ENCODE measurements around the gene MT1X. TPM values are rescaled to one million over a fixed set of nuclear protein-coding genes. Genes with fewer than 3 reads are reported as not detected.

Gene MT1X
- total RNA-seq, 1 experiment from 2014 or later: 74.3 TPM

DNA sequence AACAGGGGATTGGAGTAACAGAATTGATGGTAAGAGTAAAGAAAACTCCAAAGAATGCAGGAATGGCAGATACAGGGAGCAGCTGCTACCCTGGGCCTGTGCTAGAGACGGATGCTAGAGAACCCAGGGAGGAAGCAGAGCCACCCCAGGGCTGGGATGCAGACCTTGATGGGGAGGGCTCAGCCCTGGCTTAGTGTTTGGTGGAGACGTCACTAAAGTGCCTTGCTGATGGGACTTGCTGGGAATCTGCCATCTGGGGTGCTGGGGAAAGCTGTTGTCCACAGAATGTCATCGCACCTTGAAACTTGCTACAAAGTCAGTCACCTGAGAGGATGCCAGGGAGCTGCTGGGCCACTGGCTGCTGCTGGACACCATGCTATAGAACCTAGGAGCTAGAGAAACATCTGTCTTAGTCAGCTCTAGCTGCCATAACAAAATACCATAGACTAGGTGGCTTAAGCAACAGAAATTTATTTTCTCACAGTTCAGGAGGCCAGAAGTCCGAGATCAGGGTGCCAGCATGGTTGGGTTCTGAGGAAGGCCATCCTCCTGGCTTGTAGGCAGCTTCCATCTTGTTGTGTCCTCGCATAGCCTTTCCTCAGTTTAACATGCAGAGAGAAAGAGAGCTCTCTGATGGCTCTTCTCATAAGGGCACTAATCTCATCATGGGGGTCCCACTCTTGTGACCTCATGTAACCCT is 15.3 kb downstream of the MT1X start:
- ChIA-PET CTCF (no interaction called here), POLR2A (ENCODE audit: low non-redundant PET) (no interaction called here)
- Histone ChIP-seq H3K27ac (ENCODE audit: low read depth, low read length, poor library complexity, severe bottlenecking) (no peak overlapping the region), H3K9me3 (ENCODE audit: low read depth, low read length, poor library complexity, severe bottlenecking) (no peaks in the 10 kb centered on the region), H3K36me3 (ENCODE audit: insufficient read depth, low read length, poor library complexity, severe bottlenecking) (no peaks in the 10 kb centered on the region), H3K27me3 (replicated peaks; ENCODE audit: insufficient read depth, low read depth, low read length, poor library complexity) (no peaks in the 10 kb centered on the region), H3K4me1 (ENCODE audit: insufficient read depth, low read length, poor library complexity, severe bottlenecking) (no peaks in the 10 kb centered on the region), H3K4me3 (ENCODE audit: low read depth, low read length, poor library complexity, severe bottlenecking) (no peak overlapping the region)
- no peak for DNase-seq (ENCODE audit: low spot score)
- TF ChIP-seq, protein P1, sequence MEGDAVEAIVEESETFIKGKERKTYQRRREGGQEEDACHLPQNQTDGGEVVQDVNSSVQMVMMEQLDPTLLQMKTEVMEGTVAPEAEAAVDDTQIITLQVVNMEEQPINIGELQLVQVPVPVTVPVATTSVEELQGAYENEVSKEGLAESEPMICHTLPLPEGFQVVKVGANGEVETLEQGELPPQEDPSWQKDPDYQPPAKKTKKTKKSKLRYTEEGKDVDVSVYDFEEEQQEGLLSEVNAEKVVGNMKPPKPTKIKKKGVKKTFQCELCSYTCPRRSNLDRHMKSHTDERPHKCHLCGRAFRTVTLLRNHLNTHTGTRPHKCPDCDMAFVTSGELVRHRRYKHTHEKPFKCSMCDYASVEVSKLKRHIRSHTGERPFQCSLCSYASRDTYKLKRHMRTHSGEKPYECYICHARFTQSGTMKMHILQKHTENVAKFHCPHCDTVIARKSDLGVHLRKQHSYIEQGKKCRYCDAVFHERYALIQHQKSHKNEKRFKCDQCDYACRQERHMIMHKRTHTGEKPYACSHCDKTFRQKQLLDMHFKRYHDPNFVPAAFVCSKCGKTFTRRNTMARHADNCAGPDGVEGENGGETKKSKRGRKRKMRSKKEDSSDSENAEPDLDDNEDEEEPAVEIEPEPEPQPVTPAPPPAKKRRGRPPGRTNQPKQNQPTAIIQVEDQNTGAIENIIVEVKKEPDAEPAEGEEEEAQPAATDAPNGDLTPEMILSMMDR (conservative IDR thresholded peaks at IDR 0.05; ENCODE audit: low read depth, low read length): no peak
- TF ChIP-seq EZH2 (IDR thresholded peaks at IDR 0.05; ENCODE audit: borderline replicate concordance, low read depth, low read length, poor library complexity, severe bottlenecking): no peak
- no TSS peak for BruUV-seq (replicated peaks)
- intact Hi-C loops (cut with micrococcal nuclease; ENCODE audit: unreplicated experiment): no loop called here

DNA sequence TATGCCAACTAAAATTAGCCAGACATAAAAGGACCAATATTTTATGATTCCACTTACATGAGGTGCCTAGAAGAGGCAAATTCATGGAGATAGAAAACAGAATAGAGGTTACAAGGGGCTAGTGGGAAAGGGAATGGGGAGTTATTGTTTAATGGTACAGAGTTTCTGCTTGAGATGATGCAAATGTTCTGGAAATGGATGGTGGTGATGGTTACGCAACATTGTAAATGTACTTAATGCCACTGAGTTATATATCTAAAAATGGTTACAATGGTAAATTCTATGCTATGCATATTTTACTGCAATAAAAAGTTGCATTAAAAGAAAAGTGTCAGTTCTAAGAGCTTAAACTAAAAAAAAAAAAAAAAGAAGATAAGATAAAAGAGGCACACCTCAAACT is 17.9 kb downstream of the MT1X start:
- ChIA-PET CTCF (interaction anchor here (0.6 to 1.3 kb wide), 6 partner anchors 96 to 417 kb away, joined by 3 to 9 read pairs (median 6); no protein-coding TSS in a partner anchor), POLR2A (ENCODE audit: low non-redundant PET) (no interaction called here)
- no peak for DNase-seq (ENCODE audit: low spot score)
- Histone ChIP-seq H3K4me3 (ENCODE audit: low read depth, low read length, poor library complexity, severe bottlenecking) (no peak overlapping the region), H3K27me3 (replicated peaks; ENCODE audit: insufficient read depth, low read depth, low read length, poor library complexity) (no peaks in the 10 kb centered on the region), H3K36me3 (ENCODE audit: insufficient read depth, low read length, poor library complexity, severe bottlenecking) (no peaks in the 10 kb centered on the region), H3K9me3 (ENCODE audit: low read depth, low read length, poor library complexity, severe bottlenecking) (no peaks in the 10 kb centered on the region), H3K27ac (ENCODE audit: low read depth, low read length, poor library complexity, severe bottlenecking) (no peak overlapping the region), H3K4me1 (ENCODE audit: insufficient read depth, low read length, poor library complexity, severe bottlenecking) (no peaks in the 10 kb centered on the region)
- intact Hi-C loops (cut with micrococcal nuclease; ENCODE audit: unreplicated experiment): loop anchor here (5.0 kb wide), 2 partner anchors 98 to 758 kb away; no protein-coding TSS in a partner anchor
- TF ChIP-seq, protein P1 (conservative IDR thresholded peaks at IDR 0.05; ENCODE audit: low read depth, low read length): no peak
- no peak for TF ChIP-seq EZH2 (IDR thresholded peaks at IDR 0.05; ENCODE audit: borderline replicate concordance, low read depth, low read length, poor library complexity, severe bottlenecking)
- BruUV-seq (replicated peaks): no TSS peak

DNA sequence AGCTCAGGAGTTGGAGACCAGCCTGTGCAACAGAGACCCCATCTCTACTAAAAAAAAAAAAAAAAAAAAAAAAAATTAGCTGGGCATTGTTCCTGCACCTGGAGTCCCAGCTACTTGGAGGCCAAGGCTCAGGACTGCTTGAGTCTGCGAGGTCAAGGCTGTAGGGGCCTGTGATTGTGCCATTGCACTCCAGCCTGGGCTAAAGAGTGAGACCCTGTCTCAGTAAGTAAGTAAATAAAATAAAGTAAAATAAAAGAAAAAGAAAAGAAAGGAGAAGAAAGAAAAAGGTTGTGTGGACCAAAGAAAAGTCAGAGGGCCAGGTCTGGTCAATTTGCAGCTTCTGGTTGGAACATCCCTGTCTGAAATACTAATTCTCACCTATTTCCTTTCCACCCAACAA is 18.4 kb downstream of the MT1X start:
- no peak overlapping the region for H3K27ac ChIP-seq (ENCODE audit: low read depth, low read length, poor library complexity, severe bottlenecking)
- H3K4me3 ChIP-seq (ENCODE audit: low read depth, low read length, poor library complexity, severe bottlenecking): no peak overlapping the region
- no peak for TF ChIP-seq EZH2 (IDR thresholded peaks at IDR 0.05; ENCODE audit: borderline replicate concordance, low read depth, low read length, poor library complexity, severe bottlenecking)
- TF ChIP-seq, protein P1 (conservative IDR thresholded peaks at IDR 0.05; ENCODE audit: low read depth, low read length): no peak
- ChIA-PET CTCF (interaction anchor here (0.6 to 1.3 kb wide), 6 partner anchors 97 to 418 kb away, joined by 3 to 9 read pairs (median 6); no protein-coding TSS in a partner anchor), POLR2A (ENCODE audit: low non-redundant PET) (no interaction called here)
- no peaks in the 10 kb centered on the region for H3K27me3 ChIP-seq (replicated peaks; ENCODE audit: insufficient read depth, low read depth, low read length, poor library complexity)
- H3K36me3 ChIP-seq (ENCODE audit: insufficient read depth, low read length, poor library complexity, severe bottlenecking): no peaks in the 10 kb centered on the region
- DNase-seq (ENCODE audit: low spot score): no peak
- BruUV-seq (replicated peaks): no TSS peak
- intact Hi-C loops (cut with micrococcal nuclease; ENCODE audit: unreplicated experiment): loop anchor here (5.0 kb wide), 2 partner anchors 98 to 758 kb away; no protein-coding TSS in a partner anchor
- H3K9me3 ChIP-seq (ENCODE audit: low read depth, low read length, poor library complexity, severe bottlenecking): no peaks in the 10 kb centered on the region
- H3K4me1 ChIP-seq (ENCODE audit: insufficient read depth, low read length, poor library complexity, severe bottlenecking): no peaks in the 10 kb centered on the region
